ENCODE data around the gene STAB2.

The STAB2 gene

GRCh38 chr12:103814436-103814835 is 227.4 kb downstream of the STAB2 start:
- DNase-seq = no peak

All from NCI-H774 (cell line).